ENCODE results near the gene PTPRF.

Gene PTPRF

GRCh38 chr1:43650310-43651085 is 119.8 kb downstream of the PTPRF start:
- peak overlapping the region; percentile 88 for H3K4me2 ChIP-seq (ENCODE audit: low read depth, low read length, poor library complexity, severe bottlenecking)
- H3F3A ChIP-seq (ENCODE audit: insufficient read depth): 0 out of 2 replicates have a peak, but pooled peaks cover 7% of the 10 kb centered on the region
- TF ChIP-seq CTCF (IDR thresholded peaks at IDR 0.05; ENCODE audit: insufficient read depth, low read length, poor library complexity, severe bottlenecking) (no peak), EZH2phosphoT487 (conservative IDR thresholded peaks at IDR 0.05; ENCODE audit: low read length) (no peak)
- H3K9me2 ChIP-seq (replicated peaks; ENCODE audit: insufficient read depth, low read length): no peaks in the 10 kb centered on the region
- no peaks in the 10 kb centered on the region for H3K27me3 ChIP-seq (ENCODE audit: low read length)
- H3K36me3 ChIP-seq (ENCODE audit: low read length): peaks cover 9% of the 10 kb centered on the region
- H3K27ac ChIP-seq (ENCODE audit: low read depth, low read length): peak overlapping the region; percentile 63
- no peaks in the 10 kb centered on the region; the same call in 1 of the 2 replicates for H4K20me1 ChIP-seq (ENCODE audit: low read depth, low read length)
- peak overlapping the region; percentile 93 for H3K9ac ChIP-seq (ENCODE audit: low read length)
- H3K4me3 ChIP-seq (ENCODE audit: insufficient read depth, low read length, poor library complexity, severe bottlenecking): peak overlapping the region; percentile 99
- H3K9me3 ChIP-seq (ENCODE audit: insufficient read depth, low read length): no peaks in the 10 kb centered on the region
- peaks cover 26% of the 10 kb centered on the region for H3K79me2 ChIP-seq (ENCODE audit: insufficient read depth, low read length)
- H2AFZ ChIP-seq (ENCODE audit: low read depth, low read length, severe bottlenecking): peak overlapping the region; percentile 38

- no peaks in the 10 kb centered on the region; the same call in 1 of the 2 replicates for H4K20me1 ChIP-seq (ENCODE audit: low read depth, low read length)
- no peaks in the 10 kb centered on the region for H3K9me2 ChIP-seq (replicated peaks; ENCODE audit: insufficient read depth, low read length)
- H3K79me2 ChIP-seq (ENCODE audit: insufficient read depth, low read length): peaks cover 26% of the 10 kb centered on the region
- peak overlapping the region; percentile 99 for H3K4me3 ChIP-seq (ENCODE audit: insufficient read depth, low read length, poor library complexity, severe bottlenecking)
- H3K27ac ChIP-seq (ENCODE audit: low read depth, low read length): no peak overlapping the region
- no peak for TF ChIP-seq EZH2phosphoT487 (conservative IDR thresholded peaks at IDR 0.05; ENCODE audit: low read length)
- TF ChIP-seq CTCF (IDR thresholded peaks at IDR 0.05; ENCODE audit: insufficient read depth, low read length, poor library complexity, severe bottlenecking): no peak
- H2AFZ ChIP-seq (ENCODE audit: low read depth, low read length, severe bottlenecking): no peak overlapping the region
- no peaks in the 10 kb centered on the region for H3K9me3 ChIP-seq (ENCODE audit: insufficient read depth, low read length)
- 0 out of 2 replicates have a peak, but pooled peaks cover 7% of the 10 kb centered on the region for H3F3A ChIP-seq (ENCODE audit: insufficient read depth)
- peak overlapping the region; percentile 93 for H3K9ac ChIP-seq (ENCODE audit: low read length)
- H3K27me3 ChIP-seq (ENCODE audit: low read length): no peaks in the 10 kb centered on the region
- peak overlapping the region; percentile 88 for H3K4me2 ChIP-seq (ENCODE audit: low read depth, low read length, poor library complexity, severe bottlenecking)
- H3K36me3 ChIP-seq (ENCODE audit: low read length): peaks cover 16% of the 10 kb centered on the region
Measured at GRCh38 chr1:43651188-43651587, 120.5 kb downstream of the PTPRF start.

- H3K27ac ChIP-seq (ENCODE audit: low read depth, low read length): no peak overlapping the region
- peak overlapping the region; percentile 88 for H3K4me2 ChIP-seq (ENCODE audit: low read depth, low read length, poor library complexity, severe bottlenecking)
- H3K9me2 ChIP-seq (replicated peaks; ENCODE audit: insufficient read depth, low read length): no peaks in the 10 kb centered on the region
- H3K9me3 ChIP-seq (ENCODE audit: insufficient read depth, low read length): no peaks in the 10 kb centered on the region
- no peaks in the 10 kb centered on the region for H3K27me3 ChIP-seq (ENCODE audit: low read length)
- peak overlapping the region; percentile 99 for H3K4me3 ChIP-seq (ENCODE audit: insufficient read depth, low read length, poor library complexity, severe bottlenecking)
- H2AFZ ChIP-seq (ENCODE audit: low read depth, low read length, severe bottlenecking): no peak overlapping the region
- no peaks in the 10 kb centered on the region; the same call in 1 of the 2 replicates for H4K20me1 ChIP-seq (ENCODE audit: low read depth, low read length)
- H3K9ac ChIP-seq (ENCODE audit: low read length): peak overlapping the region; percentile 93; the same call in 1 of the 2 replicates
- H3K36me3 ChIP-seq (ENCODE audit: low read length): peaks cover 16% of the 10 kb centered on the region
- TF ChIP-seq CTCF (IDR thresholded peaks at IDR 0.05; ENCODE audit: insufficient read depth, low read length, poor library complexity, severe bottlenecking) (no peak), EZH2phosphoT487 (conservative IDR thresholded peaks at IDR 0.05; ENCODE audit: low read length) (no peak)
- H3F3A ChIP-seq (ENCODE audit: insufficient read depth): 0 out of 2 replicates have a peak, but pooled peaks cover 7% of the 10 kb centered on the region
- H3K79me2 ChIP-seq (ENCODE audit: insufficient read depth, low read length): peaks cover 26% of the 10 kb centered on the region
Measured at GRCh38 chr1:43651902-43652301, 121.2 kb downstream of the PTPRF start.
